ENCODE data around the gene TBX4. TPM values are rescaled to one million over a fixed set of nuclear protein-coding genes. Genes with fewer than 3 reads are reported as not detected.

TBX4 gene
- total and polyA plus RNA-seq, 4 donors: not detected

GRCh38 chr17:61489719-61490490, 37.7 kb downstream of the TBX4 start:
- Histone ChIP-seq H3K27me3 (ENCODE audit: control insufficient read depth in 4 of 4, insufficient read depth in 4 of 4, low read length in 3 of 4) (no peaks in the 10 kb centered on the region), H3K4me1 (ENCODE audit: control insufficient read depth in 4 of 4, insufficient read depth in 4 of 4, low read length in 3 of 4) (peaks cover 1 to 8% (median 6%) of the 10 kb centered on the region in 4 donors), H3K27ac (ENCODE audit: low read depth in 1 of 2, low read length in 2 of 2) (peak overlapping the region in 1 of 2 donors; percentile 5), H3K4me3 (ENCODE audit: low read depth in 1 of 3, low read length in 3 of 3) (no peak overlapping the region), H3K9ac (ENCODE audit: low read depth in 1 of 2, low read length in 2 of 2) (no peak overlapping the region), H3K9me3 (ENCODE audit: control insufficient read depth in 4 of 4, low read length in 3 of 4) (no peaks in the 10 kb centered on the region), H3K36me3 (ENCODE audit: control insufficient read depth in 4 of 4, insufficient read depth in 3 of 4, low read depth in 1 of 4, low read length in 3 of 4) (no peaks in the 10 kb centered on the region)
- 91% methylated on average over 12 of the region's 12 CpGs for WGBS
- no peak for DNase-seq (ENCODE audit: low spot score)
- TF ChIP-seq CTCF (IDR thresholded peaks at IDR 0.05; ENCODE audit: low read depth, low read length, missing input control): no peak
- no peak for TF ChIP-seq FOXA1 (IDR thresholded peaks at IDR 0.05)
- no peak for TF ChIP-seq HNF4A (conservative IDR thresholded peaks at IDR 0.05)
- TF ChIP-seq MAX (IDR thresholded peaks at IDR 0.05): no peak
- no peak for TF ChIP-seq REST (IDR thresholded peaks at IDR 0.05)
- TF ChIP-seq ZBTB33 (IDR thresholded peaks at IDR 0.05): no peak
- TF ChIP-seq RAD21 (IDR thresholded peaks at IDR 0.05): no peak
- TF ChIP-seq RXRA (IDR thresholded peaks at IDR 0.05): no peak
- TF ChIP-seq EGR1 (IDR thresholded peaks at IDR 0.05; ENCODE audit: low read depth in 2 of 2): no peak
- no peak for TF ChIP-seq SP1 (IDR thresholded peaks at IDR 0.05)
- no peak for TF ChIP-seq FOXA2 (IDR thresholded peaks at IDR 0.05)
- TF ChIP-seq GABPA (IDR thresholded peaks at IDR 0.05 in 1 of 2, conservative IDR thresholded peaks at IDR 0.05 in 1 of 2): no peak
- no peak for TF ChIP-seq ATF3 (IDR thresholded peaks at IDR 0.05)
- TF ChIP-seq TAF1 (conservative IDR thresholded peaks at IDR 0.05): no peak
- no peak for TF ChIP-seq YY1 (IDR thresholded peaks at IDR 0.05)
- no peak for TF ChIP-seq JUND (IDR thresholded peaks at IDR 0.05)
- no peak for TF ChIP-seq NR2F2 (IDR thresholded peaks at IDR 0.05)
- no peak for TF ChIP-seq HNF4G (IDR thresholded peaks at IDR 0.05)

All from liver (tissue), 9 donors.